T-helper 1 cell (primary cell): ENCODE measurements around the gene EMC10.
"Not testable (repeated sequence)": the region's sequence is repeated elsewhere in the genome, so short reads cannot be mapped to it uniquely, and the experiment has no call there.

Source experiments
- DNase-seq, 5 donors: peaks; one replicate each; pipeline ENCODE4 v3.0.0-alpha.2; 2012 to 2020

The EMC10 gene

GRCh38 chr19:50451223-50451534, 25.1 kb upstream of the EMC10 start:
- DNase-seq, result no peak

- no peak for DNase-seq
Measured at GRCh38 chr19:50453243-50453642, 23.1 kb upstream of the EMC10 start.

GRCh38 chr19:50455992-50456391, 20.3 kb upstream of the EMC10 start:
- no peak for DNase-seq

GRCh38 chr19:50457300-50457699, 19.0 kb upstream of the EMC10 start:
- DNase-seq, result no peak

GRCh38 chr19:50458396-50459066, 17.8 kb upstream of the EMC10 start:
- DNase-seq, result no peak

GRCh38 chr19:50459067-50459456, 17.2 kb upstream of the EMC10 start:
- no peak for DNase-seq

GRCh38 chr19:50459638-50460037, 16.7 kb upstream of the EMC10 start:
- DNase-seq, result no peak

GRCh38 chr19:50460161-50460765, 16.0 kb upstream of the EMC10 start:
- DNase-seq, result peak in 1 of 5 donors; percentile 58

GRCh38 chr19:50461066-50461875, 15.0 kb upstream of the EMC10 start:
- peak in 3 of 5 donors; percentile 23 to 74 (median 44) for DNase-seq

- DNase-seq, result no peak
Measured at GRCh38 chr19:50462970-50463369, 13.3 kb upstream of the EMC10 start.

GRCh38 chr19:50464348-50464747, 12.0 kb upstream of the EMC10 start:
- DNase-seq, result no peak

GRCh38 chr19:50465000-50465399, 11.3 kb upstream of the EMC10 start:
- DNase-seq, result no peak

GRCh38 chr19:50465986-50466705, 10.2 kb upstream of the EMC10 start:
- no peak for DNase-seq

GRCh38 chr19:50466706-50467039, 9.6 kb upstream of the EMC10 start:
- DNase-seq, result no peak

- no peak for DNase-seq
Measured at GRCh38 chr19:50467566-50467965, 8.7 kb upstream of the EMC10 start.

GRCh38 chr19:50468818-50469217, 7.5 kb upstream of the EMC10 start:
- no peak for DNase-seq

- DNase-seq, result not testable (repeated sequence)
Measured at GRCh38 chr19:50473336-50473735, 3.0 kb upstream of the EMC10 start.

- DNase-seq, result no peak
Measured at GRCh38 chr19:50475101-50475568, 1.2 kb upstream of the EMC10 start.

- no peak for DNase-seq
Measured at GRCh38 chr19:50475736-50476223, 527 bp upstream of the EMC10 start.

GRCh38 chr19:50476907-50477238, 566 bp downstream of the EMC10 start:
- DNase-seq, result no peak

- no peak for DNase-seq
Measured at GRCh38 chr19:50477751-50478515, 1.6 kb downstream of the EMC10 start.

GRCh38 chr19:50478901-50479715, 2.8 kb downstream of the EMC10 start:
- no peak for DNase-seq
